HepG2 (cell line): Measurements from ENCODE around the gene INPP4B.

Source experiments
- BHLHE40 ChIP-seq: IDR thresholded peaks from 2 replicates; pipeline ENCODE4 v1.6.1; 2011; ENCODE audit warnings: low read length, improper control_type of control experiment
- JUND ChIP-seq: sonication (generic); formaldehyde crosslinking; IDR thresholded peaks from 2 replicates; pipeline ENCODE4 v1.8.0; 2022; ENCODE audit warnings: mild to moderate bottlenecking, missing genetic modification reagents
- NFKB2 ChIP-seq: sonication (generic); formaldehyde crosslinking; IDR thresholded peaks from 2 replicates; pipeline ENCODE4 v1.4.0; 2020; ENCODE audit warnings: missing genetic modification reagents, borderline replicate concordance
- TBP ChIP-seq: sonication (generic); formaldehyde crosslinking; IDR thresholded peaks from 2 replicates; pipeline ENCODE4 v1.5.0; 2020; ENCODE audit warnings: missing genetic modification reagents
- TP53 ChIP-seq: sonication (generic); formaldehyde crosslinking; conservative IDR thresholded peaks from 2 replicates; pipeline ENCODE4 v1.4.0; 2020; ENCODE audit warnings: missing genetic modification reagents
- ZFX ChIP-seq: sonication (generic); formaldehyde crosslinking; IDR thresholded peaks from 2 replicates; pipeline ENCODE4 v1.4.0; 2020; ENCODE audit warnings: mild to moderate bottlenecking, low read depth, missing genetic modification reagents, moderate library complexity
- ZNF3 ChIP-seq: IDR thresholded peaks from 2 replicates; pipeline ENCODE4 v1.7.0; 2017; ENCODE audit warnings: inconsistent platforms
- ZNF629 ChIP-seq: sonication (generic); formaldehyde crosslinking; conservative IDR thresholded peaks from 2 replicates; pipeline ENCODE4 v1.5.0; 2020; ENCODE audit warnings: missing genetic modification reagents
- TF ChIP-seq, protein P1 (sequence below): sonication (generic); formaldehyde crosslinking; IDR thresholded peaks from 2 replicates; pipeline ENCODE4 v1.5.0; 2020; ENCODE audit warnings: mild to moderate bottlenecking, missing genetic modification reagents, moderate library complexity
- TF ChIP-seq, protein P2 (sequence below): sonication (generic); formaldehyde crosslinking; IDR thresholded peaks from 2 replicates; pipeline ENCODE4 v1.5.0; 2020; ENCODE audit warnings: mild to moderate bottlenecking, missing genetic modification reagents

DNA sequence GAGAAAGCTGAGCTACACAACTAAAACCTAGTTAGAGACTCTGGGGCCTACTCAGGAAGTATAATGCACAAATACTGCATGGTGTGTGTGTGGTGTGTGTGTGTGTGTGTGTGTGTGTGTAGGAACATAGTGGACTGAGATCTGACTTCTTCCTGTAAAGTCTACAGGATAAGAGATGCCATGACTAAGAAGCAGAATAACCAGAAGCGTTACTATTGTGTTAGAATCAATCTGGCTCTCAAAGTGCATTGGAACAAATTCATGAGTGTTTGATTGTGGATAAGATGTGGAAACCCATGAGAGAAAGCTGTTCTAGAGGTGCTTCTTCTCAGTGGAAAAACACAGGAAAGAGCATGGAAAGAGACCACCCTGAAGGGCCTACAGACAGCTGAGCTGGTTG is 302.1 kb downstream of the INPP4B start:
- TF ChIP-seq ZFX (no peak), TBP (CRISPR knock-in tag) (no peak), NFKB2 (CRISPR knock-in tag) (no peak), ZNF629 (CRISPR knock-in tag) (no peak), TP53 (CRISPR knock-in tag) (no peak), JUND (CRISPR knock-in tag) (no peak), ZNF3 (CRISPR knock-in tag) (no peak), BHLHE40 (no peak)
- TF ChIP-seq, protein P1, sequence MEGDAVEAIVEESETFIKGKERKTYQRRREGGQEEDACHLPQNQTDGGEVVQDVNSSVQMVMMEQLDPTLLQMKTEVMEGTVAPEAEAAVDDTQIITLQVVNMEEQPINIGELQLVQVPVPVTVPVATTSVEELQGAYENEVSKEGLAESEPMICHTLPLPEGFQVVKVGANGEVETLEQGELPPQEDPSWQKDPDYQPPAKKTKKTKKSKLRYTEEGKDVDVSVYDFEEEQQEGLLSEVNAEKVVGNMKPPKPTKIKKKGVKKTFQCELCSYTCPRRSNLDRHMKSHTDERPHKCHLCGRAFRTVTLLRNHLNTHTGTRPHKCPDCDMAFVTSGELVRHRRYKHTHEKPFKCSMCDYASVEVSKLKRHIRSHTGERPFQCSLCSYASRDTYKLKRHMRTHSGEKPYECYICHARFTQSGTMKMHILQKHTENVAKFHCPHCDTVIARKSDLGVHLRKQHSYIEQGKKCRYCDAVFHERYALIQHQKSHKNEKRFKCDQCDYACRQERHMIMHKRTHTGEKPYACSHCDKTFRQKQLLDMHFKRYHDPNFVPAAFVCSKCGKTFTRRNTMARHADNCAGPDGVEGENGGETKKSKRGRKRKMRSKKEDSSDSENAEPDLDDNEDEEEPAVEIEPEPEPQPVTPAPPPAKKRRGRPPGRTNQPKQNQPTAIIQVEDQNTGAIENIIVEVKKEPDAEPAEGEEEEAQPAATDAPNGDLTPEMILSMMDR (CRISPR knock-in tag): no peak
- TF ChIP-seq, protein P2, sequence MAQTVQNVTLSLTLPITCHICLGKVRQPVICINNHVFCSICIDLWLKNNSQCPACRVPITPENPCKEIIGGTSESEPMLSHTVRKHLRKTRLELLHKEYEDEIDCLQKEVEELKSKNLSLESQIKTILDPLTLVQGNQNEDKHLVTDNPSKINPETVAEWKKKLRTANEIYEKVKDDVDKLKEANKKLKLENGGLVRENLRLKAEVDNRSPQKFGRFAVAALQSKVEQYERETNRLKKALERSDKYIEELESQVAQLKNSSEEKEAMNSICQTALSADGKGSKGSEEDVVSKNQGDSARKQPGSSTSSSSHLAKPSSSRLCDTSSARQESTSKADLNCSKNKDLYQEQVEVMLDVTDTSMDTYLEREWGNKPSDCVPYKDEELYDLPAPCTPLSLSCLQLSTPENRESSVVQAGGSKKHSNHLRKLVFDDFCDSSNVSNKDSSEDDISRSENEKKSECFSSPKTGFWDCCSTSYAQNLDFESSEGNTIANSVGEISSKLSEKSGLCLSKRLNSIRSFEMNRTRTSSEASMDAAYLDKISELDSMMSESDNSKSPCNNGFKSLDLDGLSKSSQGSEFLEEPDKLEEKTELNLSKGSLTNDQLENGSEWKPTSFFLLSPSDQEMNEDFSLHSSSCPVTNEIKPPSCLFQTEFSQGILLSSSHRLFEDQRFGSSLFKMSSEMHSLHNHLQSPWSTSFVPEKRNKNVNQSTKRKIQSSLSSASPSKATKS (CRISPR knock-in tag): no peak
